Activated naive CD4-positive, alpha-beta T cell treated with anti-CD3 and anti-CD28 coated beads for 36 hours (primary cell): Measurements from ENCODE around the gene MYL10. TPM values are rescaled to one million over a fixed set of nuclear protein-coding genes. Genes with fewer than 3 reads are reported as not detected.

Source experiments
- CTCF ChIA-PET: fragments of 350-600 bp; sonication (Branson Sonifier 250); formaldehyde crosslinking; loops from one replicate; lab custom pipeline; 2021; ENCODE audit warnings: antibody characterized with exemption; lab: Charles Lee
- DNase-seq: peaks from one replicate; pipeline ENCODE4 v3.0.0-alpha.2; 2020
- H3K27ac Mint-ChIP-seq: one replicate; pipeline ENCODE4 v1.8.0; 2021; ENCODE audit warnings: mild to moderate bottlenecking, mixed read lengths
- H3K27me3 Mint-ChIP-seq: one replicate; pipeline ENCODE4 v1.8.0; 2021; ENCODE audit warnings: low read depth, mixed read lengths
- H3K36me3 Mint-ChIP-seq: one replicate; pipeline ENCODE4 v1.8.0; 2021; ENCODE audit warnings: low read depth, mixed read lengths
- H3K4me1 Mint-ChIP-seq: one replicate; pipeline ENCODE4 v1.8.0; 2021; ENCODE audit warnings: low read depth, mixed read lengths
- H3K4me3 Mint-ChIP-seq: one replicate; pipeline ENCODE4 v1.8.0; 2021; ENCODE audit warnings: mild to moderate bottlenecking, moderate library complexity, mixed read lengths
- H3K9me3 Mint-ChIP-seq: one replicate; pipeline ENCODE4 v1.8.0; 2021; ENCODE audit warnings: mixed read lengths
- intact Hi-C: fragments of 100-400 bp; cut with micrococcal nuclease; formaldehyde crosslinking; loops from one replicate; pipeline ENCODE4 v1.15.1; 2023
- total RNA-seq, 2 experiments: library from RNA; stranded (reverse); gene quantifications; one replicate each; pipeline ENCODE4 v1.2.3, GENCODE V29; 2021

MYL10 gene
- total RNA-seq, 2 experiments from 2014 or later, result not detected

DNA sequence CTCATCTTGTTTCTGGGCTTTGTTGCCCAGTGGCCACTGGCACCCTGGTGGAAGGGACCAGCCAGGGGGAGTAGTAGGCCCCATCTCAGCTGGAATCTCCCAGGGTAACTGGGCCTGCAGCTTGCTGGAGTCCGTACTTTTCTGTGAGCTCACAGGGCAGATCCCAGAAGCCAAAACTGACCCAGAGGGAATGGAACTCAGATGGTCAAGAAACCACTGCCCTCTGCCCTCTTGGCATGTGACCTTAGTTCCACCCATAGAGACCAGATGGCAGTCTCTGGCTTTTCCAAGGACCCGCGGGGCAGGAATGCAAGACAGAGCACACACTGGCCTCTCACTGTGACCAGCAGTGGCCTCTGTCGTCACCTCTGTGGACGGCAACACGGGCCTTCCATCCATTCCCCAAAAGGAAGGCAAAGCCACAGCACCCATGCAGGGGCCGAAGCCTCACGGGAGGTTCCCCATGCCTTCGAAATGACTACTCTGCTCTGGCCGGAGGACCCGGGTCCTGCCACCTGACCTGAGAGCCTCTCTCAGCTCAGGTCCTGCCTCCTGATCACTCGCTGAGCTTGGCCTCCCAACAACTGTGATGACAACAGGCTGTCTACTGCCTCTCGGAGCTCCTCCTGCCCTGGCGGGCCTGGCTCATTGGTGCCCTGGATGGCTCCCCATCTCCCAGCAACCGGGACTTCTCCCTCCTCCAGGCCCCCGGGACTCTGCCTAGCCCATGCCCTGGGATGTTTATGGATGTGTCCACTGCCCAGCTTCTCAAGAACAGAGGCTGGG, 29.9 kb downstream of the MYL10 start:
- CTCF ChIA-PET, result interaction anchor here (0.8 to 1.3 kb wide), 3 partner anchors 20 to 89 kb away, joined by 3 read pairs; no protein-coding TSS in a partner anchor
- DNase-seq, result no peak
- no peaks in the 10 kb centered on the region for H3K9me3 Mint-ChIP-seq
- no peaks in the 10 kb centered on the region for H3K36me3 Mint-ChIP-seq
- intact Hi-C loops, result no loop called here
- H3K4me3 Mint-ChIP-seq, result no peak overlapping the region
- no peaks in the 10 kb centered on the region for H3K4me1 Mint-ChIP-seq
- no peak overlapping the region for H3K27ac Mint-ChIP-seq
- no peaks in the 10 kb centered on the region for H3K27me3 Mint-ChIP-seq

DNA sequence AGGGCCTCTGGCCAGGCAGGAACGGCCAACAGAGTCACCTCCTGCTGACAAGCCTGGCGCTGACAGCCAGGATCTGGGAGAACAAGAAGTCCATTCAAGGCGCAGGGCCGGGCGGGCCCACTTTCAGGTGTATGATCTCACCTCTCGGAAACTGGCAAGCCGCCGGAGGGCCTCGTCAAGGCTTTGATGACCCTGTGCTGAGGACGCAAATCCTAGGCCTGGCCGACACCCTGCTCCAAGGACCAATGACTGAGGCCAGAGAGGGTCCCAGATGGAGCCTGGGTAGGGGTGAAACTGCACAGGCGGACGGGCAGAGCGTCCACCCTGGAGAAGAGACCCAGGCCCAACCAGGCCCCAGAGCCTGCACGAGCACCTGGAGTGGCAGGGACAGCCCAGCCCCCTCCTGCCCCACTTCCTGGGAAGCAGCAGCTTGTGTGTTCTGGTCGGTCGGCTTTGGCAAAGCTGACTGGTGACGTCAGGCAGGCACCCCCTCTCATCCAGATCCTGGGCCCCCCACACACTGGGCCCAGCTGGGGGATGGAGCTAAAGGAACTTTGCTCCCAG, 30.6 kb downstream of the MYL10 start:
- no peaks in the 10 kb centered on the region for H3K27me3 Mint-ChIP-seq
- H3K9me3 Mint-ChIP-seq, result no peaks in the 10 kb centered on the region
- intact Hi-C loops, result no loop called here
- no peaks in the 10 kb centered on the region for H3K36me3 Mint-ChIP-seq
- H3K27ac Mint-ChIP-seq, result no peak overlapping the region
- no peak overlapping the region for H3K4me3 Mint-ChIP-seq
- H3K4me1 Mint-ChIP-seq, result no peaks in the 10 kb centered on the region
- DNase-seq, result no peak
- CTCF ChIA-PET, result interaction anchor here (0.8 to 1.3 kb wide), 2 partner anchors 55 to 90 kb away, joined by 3 read pairs; no protein-coding TSS in a partner anchor

GRCh38 chr7:101597941-101598340, 31.2 kb downstream of the MYL10 start:
- H3K9me3 Mint-ChIP-seq, result no peaks in the 10 kb centered on the region
- H3K4me3 Mint-ChIP-seq, result no peak overlapping the region
- CTCF ChIA-PET, result no interaction called here
- H3K36me3 Mint-ChIP-seq, result no peaks in the 10 kb centered on the region
- no peak overlapping the region for H3K27ac Mint-ChIP-seq
- intact Hi-C loops, result no loop called here
- no peaks in the 10 kb centered on the region for H3K27me3 Mint-ChIP-seq
- no peaks in the 10 kb centered on the region for H3K4me1 Mint-ChIP-seq
- no peak for DNase-seq

- Mint-ChIP-seq H3K4me1 (no peaks in the 10 kb centered on the region), H3K27ac (no peak overlapping the region), H3K9me3 (no peaks in the 10 kb centered on the region), H3K4me3 (no peak overlapping the region), H3K36me3 (no peaks in the 10 kb centered on the region), H3K27me3 (no peaks in the 10 kb centered on the region)
- no peak for DNase-seq
- intact Hi-C loops, result no loop called here
- CTCF ChIA-PET, result interaction anchor here (1.2 kb wide), 1 partner anchor 8 kb away, joined by 3 read pairs; no protein-coding TSS in a partner anchor
These were observed 32.2 kb downstream of the MYL10 start for GRCh38 chr7:101596898-101597297.

DNA sequence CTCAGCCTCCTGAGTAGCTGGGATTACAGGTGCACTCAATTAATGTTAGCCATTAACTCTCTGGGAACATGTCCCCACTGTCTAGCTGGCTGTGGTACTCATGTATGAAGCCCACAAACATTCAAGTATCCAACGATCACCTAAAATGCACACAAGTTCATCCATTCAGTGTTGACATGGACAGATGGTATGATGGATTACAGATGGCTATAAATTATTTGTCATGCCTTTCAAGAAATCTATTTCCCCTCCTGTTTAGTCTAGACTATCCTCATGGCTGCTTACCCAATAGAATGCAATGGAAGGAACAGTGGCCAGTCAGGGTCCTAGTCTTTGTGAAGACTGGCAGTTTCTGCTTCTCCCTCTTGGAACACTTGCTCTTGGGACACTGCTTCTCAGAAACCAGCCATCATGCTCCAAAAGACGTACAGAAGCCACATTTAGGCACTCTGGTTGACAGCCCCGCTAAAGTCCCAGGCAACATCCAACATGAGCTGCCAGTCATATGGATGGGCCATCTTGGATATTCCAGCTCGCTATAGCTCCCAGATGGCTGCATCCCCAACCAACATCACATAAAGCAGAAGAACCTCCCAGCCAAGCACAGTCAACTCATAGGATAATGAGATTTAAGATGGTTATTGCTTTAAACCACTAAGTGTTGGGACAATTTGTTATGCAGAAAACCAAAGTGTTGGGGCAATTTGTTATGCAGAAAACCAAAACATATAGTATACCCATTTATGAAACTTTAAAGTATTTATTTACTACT, 33.1 kb downstream of the MYL10 start:
- CTCF ChIA-PET, result interaction anchor here (1.2 kb wide), 2 partner anchors 9 to 56 kb away, joined by 3 read pairs; no protein-coding TSS in a partner anchor

DNA sequence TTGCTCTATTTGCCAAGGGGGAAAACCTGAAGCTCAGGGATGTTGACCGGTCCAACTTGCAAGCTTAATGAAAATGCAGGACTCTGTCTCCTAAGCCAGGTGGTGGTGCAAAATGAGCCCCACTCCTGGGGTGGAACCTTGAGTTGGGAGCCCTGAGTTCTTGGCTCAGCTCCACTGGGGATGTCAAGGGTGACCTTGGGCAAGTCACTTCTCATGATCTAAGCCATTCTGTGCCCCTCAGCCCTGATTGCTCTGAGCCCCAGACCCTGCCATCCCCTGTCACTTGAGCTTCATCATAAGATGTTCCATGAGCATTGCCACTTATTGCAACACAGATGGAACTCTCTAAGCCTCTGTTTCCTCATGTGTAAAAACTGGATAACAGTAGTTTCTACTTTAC, 33.9 kb downstream of the MYL10 start:
- CTCF ChIA-PET, result interaction anchor here (1.2 kb wide), 1 partner anchor 55 kb away, joined by 3 read pairs; no protein-coding TSS in a partner anchor
- DNase-seq, result no peak
- Mint-ChIP-seq H3K4me3 (no peak overlapping the region), H3K36me3 (no peaks in the 10 kb centered on the region), H3K27ac (no peak overlapping the region), H3K9me3 (no peaks in the 10 kb centered on the region), H3K4me1 (no peaks in the 10 kb centered on the region), H3K27me3 (no peaks in the 10 kb centered on the region)
- intact Hi-C loops, result no loop called here

More for the DNA sequence above, 33.1 kb downstream of the MYL10 start:
- H3K27me3 Mint-ChIP-seq, result no peaks in the 10 kb centered on the region
- H3K27ac Mint-ChIP-seq, result no peak overlapping the region
- no peaks in the 10 kb centered on the region for H3K36me3 Mint-ChIP-seq
- H3K9me3 Mint-ChIP-seq, result no peaks in the 10 kb centered on the region
- no peak for DNase-seq
- no peak overlapping the region for H3K4me3 Mint-ChIP-seq
- H3K4me1 Mint-ChIP-seq, result no peaks in the 10 kb centered on the region
- intact Hi-C loops, result no loop called here

- Mint-ChIP-seq H3K9me3 (no peaks in the 10 kb centered on the region), H3K27me3 (no peaks in the 10 kb centered on the region), H3K4me3 (no peak overlapping the region), H3K4me1 (no peaks in the 10 kb centered on the region), H3K27ac (no peak overlapping the region), H3K36me3 (no peaks in the 10 kb centered on the region)
- intact Hi-C loops, result no loop called here
- CTCF ChIA-PET, result no interaction called here
- no peak for DNase-seq
These were observed 34.3 kb downstream of the MYL10 start for GRCh38 chr7:101594790-101595189.

- DNase-seq, result no peak
- CTCF ChIA-PET, result no interaction called here
- intact Hi-C loops, result no loop called here
- Mint-ChIP-seq H3K27ac (no peak overlapping the region), H3K4me1 (no peaks in the 10 kb centered on the region), H3K36me3 (no peaks in the 10 kb centered on the region), H3K9me3 (no peaks in the 10 kb centered on the region), H3K27me3 (no peaks in the 10 kb centered on the region), H3K4me3 (no peak overlapping the region)
These were observed 35.5 kb downstream of the MYL10 start for GRCh38 chr7:101593556-101593955.

DNA sequence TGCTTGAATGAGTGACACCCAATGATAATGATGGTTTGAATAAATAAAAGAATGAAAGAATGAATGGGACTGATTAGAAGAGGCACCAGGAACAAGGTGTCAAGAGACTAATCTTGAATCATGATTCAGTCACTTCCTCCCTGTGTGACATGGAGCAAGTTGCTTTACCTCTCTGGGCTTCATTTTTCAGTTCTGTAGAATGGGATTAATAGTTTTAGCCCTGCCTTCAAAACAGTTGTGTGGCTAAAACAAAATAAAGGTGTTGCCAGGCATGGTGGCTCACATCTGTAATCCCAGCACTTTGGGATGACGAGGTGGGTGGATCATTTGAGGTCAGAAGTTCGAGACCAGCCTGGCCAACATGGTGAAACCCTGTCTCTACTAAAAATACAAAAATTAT, 37.6 kb downstream of the MYL10 start:
- no peak for DNase-seq
- Mint-ChIP-seq H3K9me3 (no peaks in the 10 kb centered on the region), H3K4me1 (no peaks in the 10 kb centered on the region), H3K36me3 (no peaks in the 10 kb centered on the region), H3K4me3 (no peak overlapping the region), H3K27ac (no peak overlapping the region), H3K27me3 (no peaks in the 10 kb centered on the region)
- CTCF ChIA-PET, result no interaction called here
- intact Hi-C loops, result no loop called here

DNA sequence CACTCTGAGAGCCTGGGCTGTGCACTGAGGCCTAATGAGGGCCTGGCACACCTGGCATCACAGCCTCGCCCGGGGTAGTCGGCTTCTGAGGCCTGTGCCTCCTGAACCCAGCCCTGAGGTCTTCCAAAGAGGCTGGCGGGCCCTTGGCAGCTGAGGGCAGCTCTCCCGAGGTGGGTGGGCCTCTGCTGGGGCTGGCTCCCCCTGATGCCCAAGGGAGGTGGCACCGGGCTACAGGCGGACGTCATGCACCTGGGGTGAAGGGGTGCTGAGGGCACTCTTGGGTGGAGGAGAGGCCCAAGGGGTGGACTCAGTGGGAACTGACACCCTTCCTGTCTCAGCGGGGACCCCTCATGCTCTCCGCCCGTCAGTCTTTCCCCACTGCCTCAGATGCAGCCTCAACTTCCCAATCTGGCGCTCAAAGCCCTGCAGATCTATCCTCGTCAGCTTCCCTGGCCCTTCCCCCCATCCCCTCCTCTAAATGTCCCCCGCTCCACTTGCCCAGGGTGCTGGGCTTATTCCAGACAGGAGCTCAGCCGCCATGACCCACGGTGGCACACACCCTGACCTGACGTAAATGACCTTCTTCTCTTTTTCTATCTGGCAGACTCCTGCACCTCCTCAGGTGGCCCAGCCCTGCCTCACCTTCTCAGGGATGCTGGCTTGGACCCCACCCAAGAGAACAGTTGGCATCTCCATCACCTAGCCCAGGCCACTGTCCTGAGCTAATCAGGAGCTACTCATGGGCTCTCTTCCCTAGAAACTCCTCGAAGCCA, 38.2 kb downstream of the MYL10 start:
- Mint-ChIP-seq H3K27ac (no peak overlapping the region), H3K27me3 (no peaks in the 10 kb centered on the region), H3K4me3 (no peak overlapping the region), H3K9me3 (no peaks in the 10 kb centered on the region), H3K4me1 (no peaks in the 10 kb centered on the region), H3K36me3 (no peaks in the 10 kb centered on the region)
- no peak for DNase-seq
- intact Hi-C loops, result no loop called here
- CTCF ChIA-PET, result no interaction called here

- no peaks in the 10 kb centered on the region for H3K27me3 Mint-ChIP-seq
- no peaks in the 10 kb centered on the region for H3K4me1 Mint-ChIP-seq
- no peak for DNase-seq
- no peaks in the 10 kb centered on the region for H3K36me3 Mint-ChIP-seq
- CTCF ChIA-PET, result interaction anchor here (1.1 kb wide), 1 partner anchor 680 kb away, joined by 3 read pairs; no protein-coding TSS in a partner anchor
- no peak overlapping the region for H3K27ac Mint-ChIP-seq
- no peaks in the 10 kb centered on the region for H3K9me3 Mint-ChIP-seq
- intact Hi-C loops, result no loop called here
- H3K4me3 Mint-ChIP-seq, result no peak overlapping the region
These were observed 39.0 kb downstream of the MYL10 start for GRCh38 chr7:101589976-101590662.
